Peyer's patch (tissue), 4 donors: ENCODE measurements around the gene RGS3. TPM values are rescaled to one million over a fixed set of nuclear protein-coding genes. Genes with fewer than 3 reads are reported as not detected.
A peak's percentile ranks its signal among the peaks of the same experiment; 100 is the strongest.

Source experiments
- DNase-seq, 3 donors: peaks; one replicate each; pipeline ENCODE4 v3.0.0-alpha.2; 2017 to 2019
- H3K27ac ChIP-seq, 4 donors: fragments of 200-600 bp; sonication (generic); one replicate each; pipeline ENCODE4 v1.5.1; 2016 to 2019
- H3K27me3 ChIP-seq, 2 donors: fragments of 200-600 bp; sonication (generic); one replicate each; pipeline ENCODE4 v1.5.1; 2019
- H3K36me3 ChIP-seq, 3 donors: fragments of 200-600 bp; sonication (generic); one replicate each; pipeline ENCODE4 v1.5.1; 2016 to 2019
- H3K4me1 ChIP-seq, 4 donors: fragments of 200-600 bp; sonication (generic); one replicate each; pipeline ENCODE4 v1.5.1; 2016 to 2019
- H3K4me3 ChIP-seq, 4 donors: fragments of 200-600 bp; sonication (generic); 1 replicate in 3 of 4; 2 replicates in 1 of 4; pipeline ENCODE4 v1.5.1; 2016 to 2019; ENCODE audit warnings: mild to moderate bottlenecking in 1 of 4
- H3K9me3 ChIP-seq, 4 donors: fragments of 200-600 bp; sonication (generic); one replicate each; pipeline ENCODE4 v1.5.1; 2016 to 2019; ENCODE audit warnings: mild to moderate bottlenecking in 1 of 4
- CTCF ChIP-seq, 6 experiments: fragments of 450-650 bp in 4 of 6; fragments of 200-600 bp in 2 of 6; sonication (generic) in 1 of 6; IDR thresholded peaks; one replicate each; pipeline ENCODE4 v1.5.1; 2017 to 2019; ENCODE audit warnings: antibody characterized with exemption in 6 of 6, mild to moderate bottlenecking in 3 of 6, moderate library complexity in 1 of 6
- POLR2A ChIP-seq, 2 donors: fragments of 450-650 bp; IDR thresholded peaks; one replicate each; pipeline ENCODE4 v1.5.1; 2017; ENCODE audit warnings: antibody characterized with exemption in 2 of 2, mild to moderate bottlenecking in 2 of 2, moderate library complexity in 2 of 2
- total RNA-seq, 4 donors: library from RNA; depleted of rRNA; stranded (reverse); fragments of >200 nt; gene quantifications; one replicate each; pipeline ENCODE4 v1.1.0, GENCODE V29; 2016

Gene RGS3
- total RNA-seq, 4 donors from 2014 or later, result 55.3 to 113 (median 88.6) TPM

- peak in 1 of 3 donors; percentile 51 for DNase-seq
Measured at GRCh38 chr9:113536483-113537228, 73.1 kb downstream of the RGS3 start.

GRCh38 chr9:113537229-113537810 is 73.8 kb downstream of the RGS3 start:
- Histone ChIP-seq H3K9me3 (no peaks in the 10 kb centered on the region), H3K27me3 (no peaks in the 10 kb centered on the region), H3K4me3 (no peak overlapping the region), H3K36me3 (peaks cover 0 to 63% (median 0%) of the 10 kb centered on the region in 3 donors), H3K4me1 (peaks cover 0 to 10% (median 0%) of the 10 kb centered on the region in 4 donors), H3K27ac (peak overlapping the region in 2 of 4 donors; percentile 5 to 57)
- DNase-seq, result peak in 1 of 3 donors; percentile 33
- TF ChIP-seq POLR2A (IDR thresholded peaks at IDR 0.05), result no peak
- no peak for TF ChIP-seq CTCF (IDR thresholded peaks at IDR 0.05)

More at GRCh38 chr9:113536483-113537228, 73.1 kb downstream of the RGS3 start:
- Histone ChIP-seq H3K4me3 (no peak overlapping the region), H3K9me3 (no peaks in the 10 kb centered on the region), H3K27ac (peak overlapping the region in 3 of 4 donors; percentile 9 to 57 (median 31)), H3K27me3 (no peaks in the 10 kb centered on the region), H3K36me3 (peaks cover 0 to 62% (median 0%) of the 10 kb centered on the region in 3 donors), H3K4me1 (peaks cover 0 to 10% (median 0%) of the 10 kb centered on the region in 4 donors)
- no peak for TF ChIP-seq POLR2A (IDR thresholded peaks at IDR 0.05)
- no peak for TF ChIP-seq CTCF (IDR thresholded peaks at IDR 0.05)

- peak in 1 of 3 donors; percentile 36 for DNase-seq
- Histone ChIP-seq H3K36me3 (peaks cover 0 to 63% (median 0%) of the 10 kb centered on the region in 3 donors), H3K4me1 (peaks cover 0 to 10% (median 0%) of the 10 kb centered on the region in 4 donors), H3K4me3 (no peak overlapping the region), H3K27me3 (no peaks in the 10 kb centered on the region), H3K27ac (peak overlapping the region in 1 of 4 donors; percentile 5), H3K9me3 (no peaks in the 10 kb centered on the region)
- TF ChIP-seq POLR2A (IDR thresholded peaks at IDR 0.05) (no peak), CTCF (IDR thresholded peaks at IDR 0.05) (no peak)
Measured at GRCh38 chr9:113538131-113538530, 74.6 kb downstream of the RGS3 start.

- no peak overlapping the region for H3K27ac ChIP-seq
- no peaks in the 10 kb centered on the region for H3K27me3 ChIP-seq
- TF ChIP-seq POLR2A (IDR thresholded peaks at IDR 0.05), result no peak
- TF ChIP-seq CTCF (IDR thresholded peaks at IDR 0.05), result no peak
- peak in 1 of 3 donors; percentile 24 for DNase-seq
- H3K9me3 ChIP-seq, result no peaks in the 10 kb centered on the region
- peaks cover 0 to 14% (median 0%) of the 10 kb centered on the region in 4 donors for H3K4me1 ChIP-seq
- peaks cover 0 to 66% (median 0%) of the 10 kb centered on the region in 3 donors for H3K36me3 ChIP-seq
- no peak overlapping the region for H3K4me3 ChIP-seq
Measured at GRCh38 chr9:113538701-113539430, 75.3 kb downstream of the RGS3 start.

- no peaks in the 10 kb centered on the region for H3K9me3 ChIP-seq
- no peak for TF ChIP-seq POLR2A (IDR thresholded peaks at IDR 0.05)
- no peak for TF ChIP-seq CTCF (IDR thresholded peaks at IDR 0.05)
- peaks cover 0 to 16% (median 0%) of the 10 kb centered on the region in 4 donors for H3K4me1 ChIP-seq
- no peak overlapping the region for H3K4me3 ChIP-seq
- peak in 1 of 3 donors; percentile 39 for DNase-seq
- no peaks in the 10 kb centered on the region for H3K27me3 ChIP-seq
- H3K36me3 ChIP-seq, result peaks cover 0 to 67% (median 0%) of the 10 kb centered on the region in 3 donors
- H3K27ac ChIP-seq, result no peak overlapping the region
Measured at GRCh38 chr9:113540466-113540865, 76.9 kb downstream of the RGS3 start.
